ENCODE measurements around the gene PTGES2.

PTGES2 gene

DNA sequence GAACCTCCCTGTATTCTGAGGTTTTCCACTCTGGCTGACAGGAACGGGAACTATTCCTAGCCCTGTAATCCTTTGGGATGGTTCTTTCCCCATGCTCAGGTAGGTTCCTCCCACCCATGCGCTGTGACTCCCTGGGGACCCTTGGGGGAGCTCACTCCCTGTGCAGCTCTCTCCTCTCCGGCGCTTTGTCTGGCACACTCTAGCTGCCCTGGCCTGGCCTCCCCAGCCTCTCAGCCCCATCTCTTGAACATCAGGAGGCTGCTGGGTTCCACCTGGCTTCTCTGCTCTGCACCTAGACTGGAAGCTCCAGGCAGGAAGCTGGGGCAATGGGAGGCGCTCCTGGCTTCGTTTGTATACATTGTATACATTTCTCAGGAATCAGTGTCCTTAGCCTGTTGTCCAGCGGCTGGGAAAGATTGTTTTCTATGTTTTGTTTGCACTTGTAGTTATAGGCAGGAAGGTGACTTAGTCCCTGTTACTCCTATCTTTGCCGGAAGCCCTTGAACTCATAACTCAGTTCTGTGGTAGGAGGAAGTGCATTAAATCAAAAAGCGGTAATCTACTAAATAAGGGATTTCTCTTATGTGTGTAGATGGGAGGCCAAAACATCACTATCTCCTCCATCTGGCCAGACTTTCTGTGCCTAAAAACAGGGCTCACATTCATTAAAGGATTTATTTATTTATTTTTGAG, 39.1 kb downstream of the PTGES2 start:
- TF ChIP-seq, protein P1, sequence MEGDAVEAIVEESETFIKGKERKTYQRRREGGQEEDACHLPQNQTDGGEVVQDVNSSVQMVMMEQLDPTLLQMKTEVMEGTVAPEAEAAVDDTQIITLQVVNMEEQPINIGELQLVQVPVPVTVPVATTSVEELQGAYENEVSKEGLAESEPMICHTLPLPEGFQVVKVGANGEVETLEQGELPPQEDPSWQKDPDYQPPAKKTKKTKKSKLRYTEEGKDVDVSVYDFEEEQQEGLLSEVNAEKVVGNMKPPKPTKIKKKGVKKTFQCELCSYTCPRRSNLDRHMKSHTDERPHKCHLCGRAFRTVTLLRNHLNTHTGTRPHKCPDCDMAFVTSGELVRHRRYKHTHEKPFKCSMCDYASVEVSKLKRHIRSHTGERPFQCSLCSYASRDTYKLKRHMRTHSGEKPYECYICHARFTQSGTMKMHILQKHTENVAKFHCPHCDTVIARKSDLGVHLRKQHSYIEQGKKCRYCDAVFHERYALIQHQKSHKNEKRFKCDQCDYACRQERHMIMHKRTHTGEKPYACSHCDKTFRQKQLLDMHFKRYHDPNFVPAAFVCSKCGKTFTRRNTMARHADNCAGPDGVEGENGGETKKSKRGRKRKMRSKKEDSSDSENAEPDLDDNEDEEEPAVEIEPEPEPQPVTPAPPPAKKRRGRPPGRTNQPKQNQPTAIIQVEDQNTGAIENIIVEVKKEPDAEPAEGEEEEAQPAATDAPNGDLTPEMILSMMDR (IDR thresholded peaks at IDR 0.05; ENCODE audit: low read depth, low read length, missing control alignments) = no peak
- H3K4me3 ChIP-seq (ENCODE audit: low read depth, low read length) = no peak overlapping the region
- DNase-seq (ENCODE audit: low read depth) = no peak

DNA sequence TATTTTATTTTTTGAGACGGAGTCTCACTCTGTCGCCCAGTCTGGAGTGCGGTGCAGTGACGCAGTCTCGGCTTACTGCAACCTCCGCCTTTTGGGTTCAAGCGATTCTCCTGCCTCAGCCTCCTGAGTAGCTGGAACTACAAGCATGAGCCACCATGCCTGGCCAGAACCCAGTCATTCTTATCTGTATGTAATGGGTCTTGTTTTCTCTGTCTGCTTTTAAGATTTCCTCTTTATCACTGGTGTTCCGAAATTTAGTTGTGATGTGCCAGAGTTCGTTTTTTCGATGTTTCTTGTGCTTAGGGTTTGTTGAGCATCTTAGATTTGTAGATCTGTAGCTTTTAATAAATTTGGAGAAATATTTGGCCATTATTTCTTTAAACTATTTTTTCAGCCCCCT, 40.3 kb downstream of the PTGES2 start:
- no peak overlapping the region for H3K4me3 ChIP-seq (ENCODE audit: low read depth, low read length)
- TF ChIP-seq, protein P1 (IDR thresholded peaks at IDR 0.05; ENCODE audit: low read depth, low read length, missing control alignments) = no peak
- DNase-seq (ENCODE audit: low read depth) = no peak

DNA sequence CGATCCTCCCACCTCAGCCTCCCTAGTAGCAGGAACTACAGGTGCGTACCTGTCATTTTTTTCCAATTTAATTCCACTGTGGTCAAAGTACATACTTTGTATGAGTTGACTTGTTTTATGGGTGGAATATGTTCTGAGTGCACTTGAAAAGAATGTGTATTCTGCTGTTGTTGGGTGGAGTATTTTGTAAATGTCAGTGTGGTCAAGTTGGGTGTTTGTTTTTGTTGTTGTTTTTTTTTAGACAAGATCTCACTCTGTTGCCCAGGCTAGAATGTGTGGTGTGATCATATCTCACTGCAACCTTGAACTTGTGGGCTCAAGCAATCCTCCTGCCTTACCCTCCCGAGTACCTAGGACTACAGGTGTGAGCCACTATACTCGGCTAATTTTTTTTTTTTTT, 41.6 kb downstream of the PTGES2 start:
- DNase-seq (ENCODE audit: low read depth) = no peak
- TF ChIP-seq, protein P1 (IDR thresholded peaks at IDR 0.05; ENCODE audit: low read depth, low read length, missing control alignments) = no peak
- no peak overlapping the region for H3K4me3 ChIP-seq (ENCODE audit: low read depth, low read length)

DNA sequence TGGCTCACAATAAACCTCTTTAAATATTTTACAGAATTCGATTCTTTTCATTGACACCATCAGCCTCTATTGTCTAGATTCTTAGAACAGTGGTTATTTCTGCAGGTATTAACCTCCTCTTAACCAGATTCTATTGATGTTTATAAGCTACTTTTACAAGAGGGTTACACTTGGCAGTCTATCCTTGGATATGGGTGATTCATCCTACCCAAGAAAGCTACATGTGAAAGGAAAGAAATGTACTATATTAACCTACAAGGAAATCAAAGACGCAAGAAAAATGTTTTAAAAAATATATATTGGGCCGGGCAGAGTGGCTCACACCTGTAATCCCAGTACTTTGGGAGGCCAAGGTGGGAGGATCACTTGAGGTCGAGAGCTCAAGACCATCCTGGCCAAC, 42.8 kb downstream of the PTGES2 start:
- H3K4me3 ChIP-seq (ENCODE audit: low read depth, low read length) = no peak overlapping the region
- no peak for DNase-seq (ENCODE audit: low read depth)
- TF ChIP-seq, protein P1 (IDR thresholded peaks at IDR 0.05; ENCODE audit: low read depth, low read length, missing control alignments) = no peak

DNA sequence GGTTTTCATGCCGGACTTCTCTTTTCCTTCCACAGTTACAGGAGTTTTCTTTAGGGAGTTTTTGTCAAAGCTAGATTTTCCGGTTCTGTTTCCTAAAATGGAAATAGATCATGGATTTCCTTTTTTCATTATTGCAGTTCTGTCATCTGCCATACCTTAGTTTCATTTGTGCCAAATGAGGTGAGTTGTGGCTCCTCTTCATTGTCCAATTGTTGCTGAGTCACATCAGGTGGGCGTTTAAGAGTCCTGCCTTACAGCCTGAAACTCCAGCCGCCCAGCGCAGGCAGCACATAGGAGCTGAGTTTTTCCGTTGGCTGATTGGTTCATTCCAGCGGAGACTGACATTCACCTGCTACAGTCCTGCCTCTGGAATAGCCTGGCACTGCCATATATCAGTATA, 45.4 kb downstream of the PTGES2 start:
- DNase-seq (ENCODE audit: low read depth) = no peak
- H3K4me3 ChIP-seq (ENCODE audit: low read depth, low read length) = no peak overlapping the region
- TF ChIP-seq, protein P1 (IDR thresholded peaks at IDR 0.05; ENCODE audit: low read depth, low read length, missing control alignments) = no peak

DNA sequence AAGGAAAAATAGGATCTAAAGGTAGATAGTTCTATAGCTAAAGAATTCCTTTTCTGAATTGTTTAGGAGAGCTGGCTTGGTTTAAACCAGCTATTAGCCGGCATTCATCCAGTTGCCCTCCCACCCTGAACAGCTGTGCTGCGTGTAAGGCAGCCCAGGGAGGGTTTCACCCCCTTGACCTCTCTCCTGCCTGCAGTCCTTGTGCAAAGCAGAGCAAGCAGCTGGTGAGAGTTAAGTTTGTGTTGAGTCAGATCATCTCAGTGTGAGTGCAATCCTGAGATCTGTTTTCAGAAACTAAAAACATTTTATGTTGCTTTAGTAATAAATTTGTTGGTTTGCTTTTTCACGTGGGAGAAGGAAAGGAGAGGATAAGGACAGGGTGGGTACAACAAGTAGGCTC, 46.5 kb downstream of the PTGES2 start:
- no peak for DNase-seq (ENCODE audit: low read depth)
- no peak overlapping the region for H3K4me3 ChIP-seq (ENCODE audit: low read depth, low read length)
- TF ChIP-seq, protein P1 (IDR thresholded peaks at IDR 0.05; ENCODE audit: low read depth, low read length, missing control alignments) = no peak

DNA sequence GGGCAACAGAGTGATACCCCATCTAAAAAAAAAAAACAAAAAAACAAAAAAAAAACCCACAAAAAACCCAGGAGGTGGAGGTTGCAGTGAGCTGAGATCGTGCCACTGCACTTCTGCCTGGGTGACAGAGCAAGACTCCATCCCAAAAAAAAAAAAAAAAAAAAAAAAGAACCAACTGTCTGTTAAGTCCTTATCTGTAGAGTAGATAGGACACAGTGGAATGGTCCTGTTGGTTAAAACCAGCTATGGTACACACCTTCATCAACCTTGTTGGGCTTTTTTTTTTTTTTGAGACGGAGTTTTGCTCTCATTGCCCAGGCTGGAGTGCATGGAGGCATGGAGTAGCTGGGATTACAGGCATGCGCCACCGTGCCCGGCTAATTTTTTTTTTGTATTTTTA, 47.3 kb downstream of the PTGES2 start:
- DNase-seq (ENCODE audit: low read depth) = no peak
- TF ChIP-seq, protein P1 (IDR thresholded peaks at IDR 0.05; ENCODE audit: low read depth, low read length, missing control alignments) = no peak
- H3K4me3 ChIP-seq (ENCODE audit: low read depth, low read length) = no peak overlapping the region

Measured in GM12864 (cell line).